ENCODE measurements around the gene DEFB131B. TPM values are rescaled to one million over a fixed set of nuclear protein-coding genes. Genes with fewer than 3 reads are reported as not detected.
A peak's percentile ranks its signal among the peaks of the same experiment; 100 is the strongest.
"Not testable (repeated sequence)": the region's sequence is repeated elsewhere in the genome, so short reads cannot be mapped to it uniquely, and the experiment has no call there.

The DEFB131B gene
- total RNA-seq, 1 experiment from 2014 or later: not detected

DNA sequence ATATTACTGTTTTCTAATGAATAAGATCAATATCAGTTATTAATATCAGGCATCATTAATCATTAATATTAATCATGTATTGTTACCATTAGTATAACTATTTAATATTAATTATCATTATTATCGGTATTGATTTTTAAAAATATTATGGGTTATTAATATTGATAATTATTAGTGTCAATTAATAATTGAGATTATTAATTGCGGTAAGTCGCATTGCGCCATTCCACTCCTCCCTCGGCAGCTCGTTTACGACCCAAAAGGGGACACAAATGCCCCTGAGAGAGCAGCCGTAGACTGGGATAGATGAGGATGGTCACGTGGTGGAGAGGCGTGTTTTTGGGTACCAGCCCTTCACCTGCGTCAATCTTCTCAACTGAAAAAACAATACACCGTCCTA lies 7.6 kb downstream of the DEFB131B start:
- H3K36me3 ChIP-seq (replicated peaks; ENCODE audit: control insufficient read depth, insufficient read depth, low read length): not testable (repeated sequence)

DNA sequence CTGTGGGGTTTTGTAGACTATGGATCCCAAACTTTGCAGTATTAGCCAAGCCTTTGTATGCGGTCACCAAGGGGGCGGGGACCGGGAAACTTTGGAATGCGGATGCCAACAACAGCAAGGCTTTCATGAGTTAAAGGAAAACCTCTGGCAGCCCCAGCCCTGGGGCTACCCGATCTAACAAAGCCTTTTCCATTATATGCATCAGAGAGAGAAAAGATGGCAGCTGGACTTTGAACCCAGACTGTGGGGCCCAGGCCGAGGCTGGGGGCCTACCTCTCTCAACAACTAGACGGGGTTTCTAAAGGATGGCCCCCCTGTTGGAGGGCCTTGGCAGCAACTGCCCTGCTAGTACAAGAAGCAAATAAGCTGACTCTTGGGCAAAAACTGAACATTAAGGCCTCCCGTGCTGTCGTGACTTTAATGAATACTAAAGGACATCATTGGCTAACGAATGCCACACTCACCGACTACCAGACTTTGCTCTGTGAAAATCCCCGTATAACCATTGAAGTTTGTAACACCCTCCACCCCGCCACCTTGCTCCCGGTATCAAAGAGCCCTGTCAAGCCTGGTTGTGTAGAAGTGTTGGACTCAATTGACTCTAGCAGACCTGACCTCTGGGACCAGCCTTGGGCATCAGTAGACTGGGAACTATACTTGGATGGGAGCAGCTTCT lies 10.2 kb downstream of the DEFB131B start:
- H3K36me3 ChIP-seq (replicated peaks; ENCODE audit: control insufficient read depth, insufficient read depth, low read length); H3K27me3 ChIP-seq (ENCODE audit: control insufficient read depth, insufficient read depth, low read length); DNase-seq; H3K4me3 ChIP-seq (ENCODE audit: insufficient read depth, low read depth, low read length): not testable (repeated sequence)

More for the DNA sequence above, 7.6 kb downstream of the DEFB131B start:
- H3K4me3 ChIP-seq (ENCODE audit: insufficient read depth, low read depth, low read length); H3K27me3 ChIP-seq (ENCODE audit: control insufficient read depth, insufficient read depth, low read length); DNase-seq: not testable (repeated sequence)

GRCh38 chr11:71889181-71889872 lies 11.1 kb downstream of the DEFB131B start:
- not testable (repeated sequence) for H3K36me3 ChIP-seq (replicated peaks; ENCODE audit: control insufficient read depth, insufficient read depth, low read length); H3K4me3 ChIP-seq (ENCODE audit: insufficient read depth, low read depth, low read length); DNase-seq; H3K27me3 ChIP-seq (ENCODE audit: control insufficient read depth, insufficient read depth, low read length)

DNA sequence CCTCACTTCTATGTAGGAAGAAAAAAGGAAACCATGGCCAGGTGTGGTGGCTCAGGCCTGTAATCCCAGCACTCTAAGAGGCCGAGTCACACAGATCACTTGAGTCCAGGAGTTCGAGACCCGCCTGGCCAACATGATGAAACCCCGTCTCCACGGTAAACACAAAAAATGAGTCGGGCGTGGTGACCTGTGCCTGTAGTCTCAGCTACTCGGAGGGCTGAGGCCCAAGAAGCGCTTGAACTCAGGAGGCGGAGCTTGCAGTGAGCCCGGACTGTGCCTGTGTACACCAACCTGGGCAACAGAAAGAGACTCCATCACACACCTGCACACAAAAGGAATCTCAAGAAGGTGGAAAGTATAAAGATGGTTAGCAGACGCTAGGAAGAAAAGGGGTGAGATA lies 17.7 kb downstream of the DEFB131B start:
- H3K36me3 ChIP-seq (replicated peaks; ENCODE audit: control insufficient read depth, insufficient read depth, low read length): no peaks in the 10 kb centered on the region
- no peak overlapping the region for H3K4me3 ChIP-seq (ENCODE audit: insufficient read depth, low read depth, low read length)
- H3K27me3 ChIP-seq (ENCODE audit: control insufficient read depth, insufficient read depth, low read length): no peaks in the 10 kb centered on the region
- no peak for DNase-seq

GRCh38 chr11:71901137-71901536 lies 22.9 kb downstream of the DEFB131B start:
- not testable (repeated sequence) for DNase-seq; H3K36me3 ChIP-seq (replicated peaks; ENCODE audit: control insufficient read depth, insufficient read depth, low read length); H3K4me3 ChIP-seq (ENCODE audit: insufficient read depth, low read depth, low read length); H3K27me3 ChIP-seq (ENCODE audit: control insufficient read depth, insufficient read depth, low read length)

DNA sequence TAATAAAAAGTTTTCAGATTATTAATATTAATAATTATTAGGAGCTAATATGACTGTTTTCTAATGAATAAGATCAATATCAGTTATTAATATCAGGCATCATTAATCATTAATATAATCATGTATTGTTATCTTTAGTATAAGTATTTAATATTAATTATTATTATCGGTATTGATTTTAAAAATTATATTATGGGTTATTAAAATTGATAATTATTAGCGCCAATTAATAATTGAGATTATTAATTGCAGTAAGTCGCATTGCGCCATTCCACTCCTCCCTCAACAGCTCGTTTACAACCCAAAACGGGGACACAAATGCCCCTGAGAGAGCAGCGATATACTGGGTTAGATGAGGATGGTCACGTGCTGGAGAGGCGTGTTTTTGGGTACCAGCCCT lies 30.0 kb downstream of the DEFB131B start:
- H3K4me3 ChIP-seq (ENCODE audit: insufficient read depth, low read depth, low read length): no peak overlapping the region
- H3K27me3 ChIP-seq (ENCODE audit: control insufficient read depth, insufficient read depth, low read length): no peaks in the 10 kb centered on the region
- H3K36me3 ChIP-seq (replicated peaks; ENCODE audit: control insufficient read depth, insufficient read depth, low read length): no peaks in the 10 kb centered on the region
- no peak for DNase-seq

DNA sequence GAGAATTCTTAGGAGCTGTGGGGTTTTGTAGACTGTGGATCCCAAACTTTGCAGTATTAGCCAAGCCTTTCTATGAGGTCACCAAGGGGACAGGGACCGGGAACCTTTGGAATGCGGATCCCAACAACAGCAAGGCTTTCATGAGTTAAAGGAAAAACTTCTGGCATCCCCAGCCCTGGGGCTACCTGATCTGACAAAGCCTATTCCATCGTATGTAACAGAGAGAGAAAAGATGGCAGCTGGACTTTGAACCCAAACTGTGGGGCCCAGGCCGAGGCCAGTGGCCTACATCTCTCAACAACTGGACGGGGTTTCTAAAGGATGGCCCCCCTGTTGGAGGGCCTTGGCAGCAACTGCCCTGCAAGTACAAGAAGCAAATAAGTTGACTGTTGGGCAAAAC lies 32.5 kb downstream of the DEFB131B start:
- not testable (repeated sequence) for H3K27me3 ChIP-seq (ENCODE audit: control insufficient read depth, insufficient read depth, low read length); H3K4me3 ChIP-seq (ENCODE audit: insufficient read depth, low read depth, low read length); DNase-seq; H3K36me3 ChIP-seq (replicated peaks; ENCODE audit: control insufficient read depth, insufficient read depth, low read length)

DNA sequence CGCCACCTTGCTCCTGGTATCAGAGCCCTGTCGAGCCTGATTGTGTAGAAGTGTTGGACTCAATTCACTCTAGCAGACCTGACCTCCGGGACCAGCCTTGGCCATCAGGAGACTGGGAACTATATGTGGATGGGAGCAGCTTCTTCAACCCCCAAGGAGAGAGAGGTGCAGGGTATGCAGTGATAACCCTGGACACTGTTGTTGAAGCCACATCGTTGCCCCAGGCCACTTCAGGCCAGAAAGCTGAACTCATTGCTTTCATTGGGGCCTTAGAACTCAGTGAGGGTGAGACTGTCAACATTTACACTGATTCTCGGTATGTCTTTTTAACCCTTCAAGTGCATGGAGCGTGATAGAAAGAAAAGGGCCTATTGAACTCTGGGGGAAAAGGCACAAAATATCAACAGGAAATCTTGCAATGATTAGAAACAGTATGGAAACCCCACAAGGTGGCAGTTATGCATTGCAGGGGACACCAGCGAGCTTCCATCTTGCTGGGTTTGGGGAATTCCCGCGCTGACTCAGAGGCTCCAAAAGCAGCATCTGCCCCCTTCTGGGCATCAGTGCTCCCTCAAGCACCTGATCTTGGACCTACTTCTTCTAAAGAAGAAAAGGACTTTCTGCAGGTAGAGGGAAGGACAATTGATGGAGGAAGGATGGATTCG lies 33.2 kb downstream of the DEFB131B start:
- not testable (repeated sequence) for DNase-seq; H3K4me3 ChIP-seq (ENCODE audit: insufficient read depth, low read depth, low read length); H3K27me3 ChIP-seq (ENCODE audit: control insufficient read depth, insufficient read depth, low read length)

GRCh38 chr11:71911986-71912340 lies 33.7 kb downstream of the DEFB131B start:
- H3K36me3 ChIP-seq (replicated peaks; ENCODE audit: control insufficient read depth, insufficient read depth, low read length); DNase-seq; H3K4me3 ChIP-seq (ENCODE audit: insufficient read depth, low read depth, low read length); H3K27me3 ChIP-seq (ENCODE audit: control insufficient read depth, insufficient read depth, low read length): not testable (repeated sequence)

More for the DNA sequence above, 33.2 kb downstream of the DEFB131B start:
- H3K36me3 ChIP-seq (replicated peaks; ENCODE audit: control insufficient read depth, insufficient read depth, low read length): not testable (repeated sequence)

- H3K36me3 ChIP-seq (replicated peaks; ENCODE audit: control insufficient read depth, insufficient read depth, low read length): peaks cover 3% of the 10 kb centered on the region
- no peak overlapping the region for H3K4me3 ChIP-seq (ENCODE audit: insufficient read depth, low read depth, low read length)
- no peaks in the 10 kb centered on the region for H3K27me3 ChIP-seq (ENCODE audit: control insufficient read depth, insufficient read depth, low read length)
- no peak for DNase-seq
Observed at GRCh38 chr11:71913756-71914526, 35.7 kb downstream of the DEFB131B start.

GRCh38 chr11:71914617-71915189 lies 36.5 kb downstream of the DEFB131B start:
- Histone ChIP-seq H3K27me3 (ENCODE audit: control insufficient read depth, insufficient read depth, low read length) (no peaks in the 10 kb centered on the region), H3K4me3 (ENCODE audit: insufficient read depth, low read depth, low read length) (no peak overlapping the region), H3K36me3 (replicated peaks; ENCODE audit: control insufficient read depth, insufficient read depth, low read length) (peaks cover 3% of the 10 kb centered on the region)
- DNase-seq: no peak

- no peak for DNase-seq
- Histone ChIP-seq H3K36me3 (replicated peaks; ENCODE audit: control insufficient read depth, insufficient read depth, low read length) (peaks cover 3% of the 10 kb centered on the region), H3K27me3 (ENCODE audit: control insufficient read depth, insufficient read depth, low read length) (no peaks in the 10 kb centered on the region), H3K4me3 (ENCODE audit: insufficient read depth, low read depth, low read length) (no peak overlapping the region)
Observed at GRCh38 chr11:71917646-71918140, 39.4 kb downstream of the DEFB131B start.

- H3K27me3 ChIP-seq (ENCODE audit: control insufficient read depth, insufficient read depth, low read length): no peaks in the 10 kb centered on the region
- peak within 1 kb of the TSS; percentile 79 for H3K4me3 ChIP-seq (ENCODE audit: insufficient read depth, low read depth, low read length)
- peak; percentile 83 for DNase-seq
- no peaks in the 10 kb centered on the region for H3K36me3 ChIP-seq (replicated peaks; ENCODE audit: control insufficient read depth, insufficient read depth, low read length)
Observed at GRCh38 chr11:71927820-71928736, 49.8 kb downstream of the DEFB131B start, which contains the start of gene XNDC1N. Gene XNDC1N, minus strand, starts transcription at chr11:71928594. Its CDS starts 5,241 bp downstream, at chr11:71923353.

Measured in H7 (cell line).